ENCODE measurements around the gene ANKMY1.

The ANKMY1 gene

GRCh38 chr2:240432430-240432819, 125.4 kb downstream of the ANKMY1 start:
- TF ChIP-seq CTCF (IDR thresholded peaks at IDR 0.05; ENCODE audit: low read length, missing control alignments), result no peak
- H3K4me3 ChIP-seq (replicated peaks; ENCODE audit: low read depth, low read length), result no peak overlapping the region
- no peak for DNase-seq (ENCODE audit: low read depth)

- H3K4me3 ChIP-seq (replicated peaks; ENCODE audit: low read depth, low read length), result no peak overlapping the region
- no peak for DNase-seq (ENCODE audit: low read depth)
- TF ChIP-seq CTCF (IDR thresholded peaks at IDR 0.05; ENCODE audit: low read length, missing control alignments), result no peak
These were observed 125.9 kb downstream of the ANKMY1 start for GRCh38 chr2:240431661-240432424.

GRCh38 chr2:240431271-240431660, 126.5 kb downstream of the ANKMY1 start:
- TF ChIP-seq CTCF (IDR thresholded peaks at IDR 0.05; ENCODE audit: low read length, missing control alignments), result no peak
- DNase-seq (ENCODE audit: low read depth), result no peak
- no peak overlapping the region for H3K4me3 ChIP-seq (replicated peaks; ENCODE audit: low read depth, low read length)

- H3K4me3 ChIP-seq (replicated peaks; ENCODE audit: low read depth, low read length), result no peak overlapping the region
- no peak for TF ChIP-seq CTCF (IDR thresholded peaks at IDR 0.05; ENCODE audit: low read length, missing control alignments)
- no peak for DNase-seq (ENCODE audit: low read depth)
These were observed 127.2 kb downstream of the ANKMY1 start for GRCh38 chr2:240430595-240430994.

- H3K4me3 ChIP-seq (replicated peaks; ENCODE audit: low read depth, low read length), result no peak overlapping the region
These were observed 127.8 kb downstream of the ANKMY1 start for GRCh38 chr2:240429872-240430491.

More at GRCh38 chr2:240429872-240430491, 127.8 kb downstream of the ANKMY1 start:
- TF ChIP-seq CTCF (IDR thresholded peaks at IDR 0.05; ENCODE audit: low read length, missing control alignments), result no peak
- DNase-seq (ENCODE audit: low read depth), result no peak
